Osteoblast (primary cell): Measurements from ENCODE around the gene ACTG1. TPM values are rescaled to one million over a fixed set of nuclear protein-coding genes. Genes with fewer than 3 reads are reported as not detected.

Experiments used
- DNase-seq: peaks from one replicate; pipeline ENCODE4 v3.0.0; 2011; ENCODE audit warnings: low spot score, mixed read lengths; ENCODE audit not compliant: insufficient read length; ENCODE audit errors: missing footprints
- H2AFZ ChIP-seq: 2 replicates; pipeline ENCODE4 v1.6.0; 2011; ENCODE audit warnings: mild to moderate bottlenecking, low read length
- H3K27ac ChIP-seq: 2 replicates; pipeline ENCODE4 v1.5.1; 2011; ENCODE audit warnings: mild to moderate bottlenecking, low read depth, low read length, moderate library complexity
- H3K27me3 ChIP-seq: 2 replicates; pipeline ENCODE4 v1.6.0; 2012; ENCODE audit warnings: mild to moderate bottlenecking, control low read depth, inconsistent platforms, low read length, moderate library complexity; ENCODE audit not compliant: insufficient read depth
- H3K36me3 ChIP-seq: 2 replicates; pipeline ENCODE4 v1.5.1; 2011; ENCODE audit warnings: mild to moderate bottlenecking, low read length, control low read depth, moderate library complexity; ENCODE audit not compliant: insufficient read depth
- H3K4me1 ChIP-seq: 2 replicates; pipeline ENCODE4 v1.5.1; 2011; ENCODE audit warnings: mild to moderate bottlenecking, low read length, control low read depth, moderate library complexity; ENCODE audit not compliant: insufficient read depth
- H3K4me2 ChIP-seq: 2 replicates; pipeline ENCODE4 v1.6.0; 2011; ENCODE audit warnings: mild to moderate bottlenecking, low read length; ENCODE audit not compliant: insufficient read depth
- H3K4me3 ChIP-seq: fragments of 200-600 bp; sonication (generic); 3 replicates; pipeline ENCODE4 v1.5.1; 2012; ENCODE audit warnings: mild to moderate bottlenecking, low read length, inconsistent platforms; ENCODE audit not compliant: insufficient read depth
- H3K79me2 ChIP-seq: 2 replicates; pipeline ENCODE4 v1.6.0; 2012; ENCODE audit warnings: mild to moderate bottlenecking, low read length, control low read depth, inconsistent platforms; ENCODE audit not compliant: insufficient read depth
- H3K9me3 ChIP-seq: 2 replicates; pipeline ENCODE4 v1.5.1; 2011; ENCODE audit warnings: low read depth, low read length, control low read depth
- H4K20me1 ChIP-seq: 2 replicates; pipeline ENCODE4 v1.6.0; 2012; ENCODE audit warnings: mild to moderate bottlenecking, low read length, control low read depth; ENCODE audit not compliant: insufficient read depth
- total RNA-seq: library from RNA; depleted of rRNA; stranded (reverse); fragments of >200 nt; gene quantifications from 2 replicates; pipeline ENCODE4 v1.2.3, GENCODE V29; 2012
- TF ChIP-seq, protein P1 (sequence below): IDR thresholded peaks from 2 replicates; pipeline ENCODE4 v1.5.1; 2011; ENCODE audit warnings: mild to moderate bottlenecking, low read depth, low read length, moderate library complexity; ENCODE audit errors: extremely low read depth

Gene ACTG1
- total RNA-seq, 1 donor, result 13,273 TPM

DNA sequence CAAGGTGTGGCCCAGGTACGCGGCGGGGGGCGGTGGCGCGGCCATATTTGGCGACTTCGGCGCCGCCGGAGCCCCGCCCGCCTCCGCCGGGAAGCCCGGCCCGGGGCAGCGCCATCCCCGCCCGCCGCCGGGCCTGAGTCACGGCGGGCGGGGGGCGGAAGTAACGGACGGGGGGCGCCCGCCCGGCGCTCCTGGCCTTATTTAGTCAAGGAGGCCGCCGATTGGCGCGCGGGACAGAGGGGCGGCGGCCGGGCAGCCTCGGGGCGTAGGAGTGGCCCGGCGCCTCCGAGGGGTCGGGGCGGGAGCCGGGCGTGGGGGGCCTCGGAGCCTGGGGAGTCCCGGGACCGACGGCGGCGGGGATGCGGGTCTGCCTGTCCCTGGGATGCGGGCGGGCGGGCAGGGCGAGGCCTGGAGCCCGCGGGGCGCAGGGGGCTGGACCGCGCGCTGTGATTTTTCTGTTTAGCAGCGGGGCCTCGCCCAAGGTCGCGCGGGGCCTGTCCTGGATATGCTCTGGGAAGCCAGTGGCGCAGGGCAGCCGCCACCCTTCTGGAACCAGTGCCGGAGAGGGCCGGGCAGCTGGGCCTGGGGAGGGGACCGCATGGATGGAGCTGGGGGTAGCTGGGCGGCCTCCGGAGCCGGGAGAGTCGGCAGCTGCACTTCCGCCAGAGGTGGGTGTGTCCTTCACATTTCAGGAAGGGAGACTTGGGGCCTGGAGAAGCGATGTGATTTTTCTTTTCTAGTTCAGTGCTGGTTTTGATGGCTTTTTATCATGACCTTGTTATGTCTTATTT lies 2.3 kb upstream of the ACTG1 start:
- H3K9me3 ChIP-seq, result no peaks in the 10 kb centered on the region
- peaks cover 44% of the 10 kb centered on the region for H3K4me1 ChIP-seq
- H3K4me2 ChIP-seq, result peak overlapping the region; percentile 87
- peak overlapping the region; percentile 74 for H3K4me3 ChIP-seq
- H4K20me1 ChIP-seq, result peaks cover 50% of the 10 kb centered on the region
- no peak overlapping the region for H2AFZ ChIP-seq
- peaks cover 24% of the 10 kb centered on the region for H3K36me3 ChIP-seq
- TF ChIP-seq, protein P1, sequence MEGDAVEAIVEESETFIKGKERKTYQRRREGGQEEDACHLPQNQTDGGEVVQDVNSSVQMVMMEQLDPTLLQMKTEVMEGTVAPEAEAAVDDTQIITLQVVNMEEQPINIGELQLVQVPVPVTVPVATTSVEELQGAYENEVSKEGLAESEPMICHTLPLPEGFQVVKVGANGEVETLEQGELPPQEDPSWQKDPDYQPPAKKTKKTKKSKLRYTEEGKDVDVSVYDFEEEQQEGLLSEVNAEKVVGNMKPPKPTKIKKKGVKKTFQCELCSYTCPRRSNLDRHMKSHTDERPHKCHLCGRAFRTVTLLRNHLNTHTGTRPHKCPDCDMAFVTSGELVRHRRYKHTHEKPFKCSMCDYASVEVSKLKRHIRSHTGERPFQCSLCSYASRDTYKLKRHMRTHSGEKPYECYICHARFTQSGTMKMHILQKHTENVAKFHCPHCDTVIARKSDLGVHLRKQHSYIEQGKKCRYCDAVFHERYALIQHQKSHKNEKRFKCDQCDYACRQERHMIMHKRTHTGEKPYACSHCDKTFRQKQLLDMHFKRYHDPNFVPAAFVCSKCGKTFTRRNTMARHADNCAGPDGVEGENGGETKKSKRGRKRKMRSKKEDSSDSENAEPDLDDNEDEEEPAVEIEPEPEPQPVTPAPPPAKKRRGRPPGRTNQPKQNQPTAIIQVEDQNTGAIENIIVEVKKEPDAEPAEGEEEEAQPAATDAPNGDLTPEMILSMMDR, result no peak
- H3K27ac ChIP-seq, result peak overlapping the region; percentile 19
- H3K27me3 ChIP-seq, result no peaks in the 10 kb centered on the region
- peaks cover 69% of the 10 kb centered on the region for H3K79me2 ChIP-seq
- DNase-seq, result peak; percentile 98

DNA sequence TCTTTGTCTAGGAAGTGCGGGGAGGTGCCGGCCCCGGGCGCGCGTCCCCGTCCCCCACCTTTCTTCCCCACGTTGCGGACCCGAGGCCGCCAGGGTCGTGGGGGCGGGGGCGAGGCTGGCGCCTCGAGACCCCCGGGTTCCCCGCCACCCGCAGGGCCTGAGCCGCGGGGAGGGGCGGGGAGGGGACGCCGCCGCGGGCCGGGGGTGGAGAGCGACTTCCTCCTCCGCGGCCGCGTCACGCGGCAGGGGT lies 1.8 kb upstream of the ACTG1 start:
- H3K4me2 ChIP-seq, result peak overlapping the region; percentile 87
- no peak overlapping the region for H2AFZ ChIP-seq
- H3K4me3 ChIP-seq, result peak overlapping the region; percentile 74
- peaks cover 50% of the 10 kb centered on the region for H4K20me1 ChIP-seq
- peak; percentile 92 for DNase-seq
- H3K27me3 ChIP-seq, result no peaks in the 10 kb centered on the region
- H3K4me1 ChIP-seq, result peaks cover 44% of the 10 kb centered on the region
- TF ChIP-seq, protein P1, result no peak
- peaks cover 74% of the 10 kb centered on the region for H3K79me2 ChIP-seq
- no peaks in the 10 kb centered on the region for H3K9me3 ChIP-seq
- H3K27ac ChIP-seq, result peak overlapping the region; percentile 63
- peaks cover 29% of the 10 kb centered on the region for H3K36me3 ChIP-seq

DNA sequence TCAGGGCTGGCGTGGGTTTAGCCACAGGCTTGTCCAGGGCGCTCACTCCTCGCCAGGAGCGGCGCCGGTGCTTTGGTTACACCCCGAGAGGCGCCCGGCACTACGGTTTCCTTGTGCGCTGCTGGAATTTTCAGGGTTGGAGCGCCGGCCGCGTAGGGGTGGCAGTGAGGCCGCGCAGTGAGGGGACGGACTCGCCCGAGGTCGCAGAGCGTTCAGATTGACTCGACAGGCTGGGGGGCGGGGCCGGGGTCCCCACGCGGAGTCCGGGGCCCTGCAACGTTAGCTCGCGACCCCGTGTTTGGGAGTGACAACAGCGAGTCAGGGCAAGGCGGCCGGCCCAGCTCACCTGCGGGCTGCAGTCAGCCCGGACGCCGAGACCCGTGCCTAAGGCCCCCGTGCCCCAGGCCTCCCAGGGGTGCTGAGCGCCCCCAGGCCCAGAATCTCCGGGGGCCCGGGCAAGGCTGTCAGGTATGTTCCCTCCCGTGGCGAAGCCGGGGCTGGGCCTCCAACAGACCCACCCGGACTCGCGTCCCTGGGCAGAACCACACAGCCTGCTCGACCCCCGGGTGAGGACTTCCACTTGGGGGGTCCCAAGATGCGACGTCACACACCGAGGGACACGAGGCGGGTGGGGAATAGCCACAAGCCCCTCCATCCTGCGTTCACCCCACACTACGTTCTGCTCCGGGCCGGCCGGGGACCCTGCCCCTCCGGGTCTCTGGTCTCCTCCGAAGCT lies 1.3 kb upstream of the ACTG1 start:
- TF ChIP-seq, protein P1, result no peak
- H3K4me2 ChIP-seq, result peak overlapping the region; percentile 87

DNA sequence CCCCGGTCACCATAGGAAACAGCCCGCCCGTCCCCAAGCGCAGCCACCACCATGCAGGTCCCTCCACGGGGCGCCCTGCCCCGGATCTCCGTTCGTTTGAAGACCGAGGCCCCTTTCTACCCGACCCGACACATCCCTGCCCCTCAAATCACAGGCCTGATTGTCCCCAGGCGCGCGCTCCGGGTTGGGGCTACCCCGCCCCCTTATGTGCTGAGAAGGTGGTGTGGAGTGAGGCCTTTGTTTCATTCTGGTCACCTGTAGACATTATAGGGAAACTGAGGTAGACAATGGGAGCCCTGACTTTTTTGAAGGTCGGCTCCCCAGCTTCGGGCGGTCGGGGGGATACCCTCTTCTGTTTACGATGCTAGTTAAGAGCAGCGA lies 763 bp upstream of the ACTG1 start:
- Histone ChIP-seq H3K4me1 (peaks cover 37% of the 10 kb centered on the region), H3K4me3 (peak overlapping the region; percentile 74), H4K20me1 (peaks cover 57% of the 10 kb centered on the region), H3K79me2 (peaks cover 77% of the 10 kb centered on the region), H3K27me3 (no peaks in the 10 kb centered on the region), H3K36me3 (peaks cover 39% of the 10 kb centered on the region), H3K27ac (peak overlapping the region; percentile 63), H3K4me2 (peak overlapping the region; percentile 87), H2AFZ (no peak overlapping the region), H3K9me3 (no peaks in the 10 kb centered on the region)
- peak; percentile 93 for DNase-seq
- TF ChIP-seq, protein P1, result no peak

More for the DNA sequence above, 1.3 kb upstream of the ACTG1 start:
- Histone ChIP-seq H3K79me2 (peaks cover 77% of the 10 kb centered on the region), H2AFZ (no peak overlapping the region), H3K27ac (peak overlapping the region; percentile 63), H3K4me1 (peaks cover 42% of the 10 kb centered on the region), H4K20me1 (peaks cover 55% of the 10 kb centered on the region), H3K36me3 (peaks cover 34% of the 10 kb centered on the region), H3K4me3 (peak overlapping the region; percentile 74), H3K27me3 (no peaks in the 10 kb centered on the region), H3K9me3 (no peaks in the 10 kb centered on the region)
- peak; percentile 95 for DNase-seq
